ENCODE data around the gene RAET1L. TPM values are rescaled to one million over a fixed set of nuclear protein-coding genes. Genes with fewer than 3 reads are reported as not detected.

Gene RAET1L
- polyA plus RNA-seq, 3 donors = not detected

- Mint-ChIP-seq H3K27ac (peak overlapping the region in 1 of 7 donors; percentile 70), H3K4me3 (peak overlapping the region in 1 of 2 donors; percentile 39), H3K4me1 (peaks cover 16% of the 10 kb centered on the region), H3K27me3 (ENCODE audit: low read depth in 3 of 3) (peaks cover 71 to 88% (median 75%) of the 10 kb centered on the region in 3 donors), H3K9me3 (peaks cover 0 to 4% (median 0%) of the 10 kb centered on the region in 7 donors), H3K36me3 (no peaks in the 10 kb centered on the region)
- Histone ChIP-seq H3K36me3 (replicated peaks in 1 of 2; ENCODE audit: control insufficient read depth in 1 of 2, insufficient read depth in 2 of 2, low read length in 2 of 2) (no peaks in the 10 kb centered on the region), H3K4me2 (replicated peaks; ENCODE audit: extremely low read depth, low read length, poor library complexity, severe bottlenecking) (no peak overlapping the region), H4K20me1 (ENCODE audit: insufficient read depth, low read length) (no peaks in the 10 kb centered on the region), H3K79me2 (ENCODE audit: insufficient read depth, low read length) (no peaks in the 10 kb centered on the region), H3K4me3 (replicated peaks in 1 of 3; ENCODE audit: low read depth in 2 of 3, low read length in 3 of 3) (no peak overlapping the region), H3K9me3 (replicated peaks in 1 of 2; ENCODE audit: control insufficient read depth in 1 of 2, insufficient read depth in 1 of 2, low read length in 2 of 2) (no peaks in the 10 kb centered on the region), H3K27me3 (ENCODE audit: control insufficient read depth in 2 of 2, insufficient read depth in 2 of 2, low read length in 2 of 2) (peaks cover 32 to 73% of the 10 kb centered on the region in 2 donors), H3K27ac (ENCODE audit: low read depth in 1 of 2, low read length in 2 of 2) (no peak overlapping the region), H3K9ac (ENCODE audit: insufficient read depth, low read length, poor library complexity, severe bottlenecking) (no peak overlapping the region), H3K4me1 (ENCODE audit: control insufficient read depth in 1 of 2, insufficient read depth in 2 of 2, low read length in 2 of 2) (peaks cover 10 to 19% of the 10 kb centered on the region in 2 donors), H2AFZ (ENCODE audit: insufficient read depth, low read depth, low read length, poor library complexity, severe bottlenecking) (no peak overlapping the region)
- no peak for TF ChIP-seq CTCF (IDR thresholded peaks at IDR 0.05)
- intact Hi-C loops (cut with micrococcal nuclease) = no loop called here
- 41% methylated on average over 9 of the region's 9 CpGs for WGBS (ENCODE audit: insufficient coverage)
- peak in 1 of 3 donors; percentile 35 for DNase-seq
Measured at GRCh38 chr6:150008588-150008987, 16.7 kb downstream of the RAET1L start.

GRCh38 chr6:150006961-150007464 is 18.3 kb downstream of the RAET1L start:
- Histone ChIP-seq H3K79me2 (ENCODE audit: insufficient read depth, low read length) (no peaks in the 10 kb centered on the region), H3K27me3 (ENCODE audit: control insufficient read depth in 2 of 2, insufficient read depth in 2 of 2, low read length in 2 of 2) (peaks cover 21 to 61% of the 10 kb centered on the region in 2 donors), H2AFZ (ENCODE audit: insufficient read depth, low read depth, low read length, poor library complexity, severe bottlenecking) (no peak overlapping the region), H3K36me3 (replicated peaks in 1 of 2; ENCODE audit: control insufficient read depth in 1 of 2, insufficient read depth in 2 of 2, low read length in 2 of 2) (no peaks in the 10 kb centered on the region), H3K27ac (ENCODE audit: low read depth in 1 of 2, low read length in 2 of 2) (no peak overlapping the region), H3K4me2 (replicated peaks; ENCODE audit: extremely low read depth, low read length, poor library complexity, severe bottlenecking) (no peak overlapping the region), H4K20me1 (ENCODE audit: insufficient read depth, low read length) (no peaks in the 10 kb centered on the region), H3K9me3 (replicated peaks in 1 of 2; ENCODE audit: control insufficient read depth in 1 of 2, insufficient read depth in 1 of 2, low read length in 2 of 2) (no peaks in the 10 kb centered on the region), H3K4me1 (ENCODE audit: control insufficient read depth in 1 of 2, insufficient read depth in 2 of 2, low read length in 2 of 2) (peaks cover 10 to 19% of the 10 kb centered on the region in 2 donors), H3K4me3 (replicated peaks in 1 of 3; ENCODE audit: low read depth in 2 of 3, low read length in 3 of 3) (no peak overlapping the region), H3K9ac (ENCODE audit: insufficient read depth, low read length, poor library complexity, severe bottlenecking) (no peak overlapping the region)
- intact Hi-C loops (cut with micrococcal nuclease) = no loop called here
- Mint-ChIP-seq H3K36me3 (no peaks in the 10 kb centered on the region), H3K27ac (no peak overlapping the region), H3K9me3 (peaks cover 0 to 6% (median 0%) of the 10 kb centered on the region in 7 donors), H3K27me3 (ENCODE audit: low read depth in 3 of 3) (peaks cover 61 to 77% (median 65%) of the 10 kb centered on the region in 3 donors), H3K4me1 (peaks cover 16% of the 10 kb centered on the region), H3K4me3 (peak overlapping the region in 1 of 2 donors; percentile 49)
- DNase-seq = no peak
- 71% methylated on average over 1 of the region's 7 CpGs for WGBS (ENCODE audit: insufficient coverage)
- peak; percentile 50 for TF ChIP-seq CTCF (IDR thresholded peaks at IDR 0.05)
